ENCODE results near the gene HBP1.
"Not testable (repeated sequence)": the region's sequence is repeated elsewhere in the genome, so short reads cannot be mapped to it uniquely, and the experiment has no call there.

The HBP1 gene

GRCh38 chr7:107224374-107225223 is 55.8 kb downstream of the HBP1 start:
- no peak for DNase-seq (ENCODE audit: low read depth, low spot score)

- DNase-seq (ENCODE audit: low read depth, low spot score): no peak
Observed at GRCh38 chr7:107228291-107228690, 59.5 kb downstream of the HBP1 start.

- no peak for DNase-seq (ENCODE audit: low read depth, low spot score)
Observed at GRCh38 chr7:107230334-107230733, 61.5 kb downstream of the HBP1 start.

- peak; percentile 90 for DNase-seq (ENCODE audit: low read depth, low spot score)
Observed at GRCh38 chr7:107232568-107233090, 63.8 kb downstream of the HBP1 start.

GRCh38 chr7:107233174-107233573 is 64.4 kb downstream of the HBP1 start:
- peak; percentile 34 for DNase-seq (ENCODE audit: low read depth, low spot score)

- DNase-seq (ENCODE audit: low read depth, low spot score): peak; percentile 6
Observed at GRCh38 chr7:107233981-107234380, 65.2 kb downstream of the HBP1 start.

- DNase-seq (ENCODE audit: low read depth, low spot score): peak; percentile 48
Observed at GRCh38 chr7:107234436-107234835, 65.6 kb downstream of the HBP1 start.

GRCh38 chr7:107236862-107237261 is 68.1 kb downstream of the HBP1 start:
- DNase-seq (ENCODE audit: low read depth, low spot score): no peak

- DNase-seq (ENCODE audit: low read depth, low spot score): no peak
Observed at GRCh38 chr7:107237451-107237850, 68.6 kb downstream of the HBP1 start.

GRCh38 chr7:107242267-107242666 is 73.5 kb downstream of the HBP1 start:
- no peak for DNase-seq (ENCODE audit: low read depth, low spot score)

- no peak for DNase-seq (ENCODE audit: low read depth, low spot score)
Observed at GRCh38 chr7:107244613-107245012, 75.8 kb downstream of the HBP1 start.

GRCh38 chr7:107246836-107247235 is 78.0 kb downstream of the HBP1 start:
- DNase-seq (ENCODE audit: low read depth, low spot score): not testable (repeated sequence)

GRCh38 chr7:107248551-107249316 is 79.9 kb downstream of the HBP1 start:
- DNase-seq (ENCODE audit: low read depth, low spot score): no peak

GRCh38 chr7:107251963-107252362 is 83.2 kb downstream of the HBP1 start:
- DNase-seq (ENCODE audit: low read depth, low spot score): no peak

All from astrocyte of the hippocampus (primary cell).